A549 (cell line): Measurements from ENCODE around the gene SLC26A1. TPM values are rescaled to one million over a fixed set of nuclear protein-coding genes. Genes with fewer than 3 reads are reported as not detected.

Experiments used
- ATAC-seq, 2 experiments: fragments of 200-7000 bp in 1 of 2; fragments of >200 bp in 1 of 2; cut with Nextera tagmentation in 1 of 2; cut with Tn5 transposase in 1 of 2; 3 replicates each; pipeline versions ENCODE4 v1.8.0 to v1.9.1; 2018 to 2020; ENCODE audit warnings: mild to moderate bottlenecking in 1 of 2, moderate library complexity in 1 of 2
- CTCF ChIA-PET: fragments of 300-600 bp; sonication (Branson Sonifier 250); formaldehyde crosslinking; extraction: SDS; loops from one replicate; lab custom pipeline; 2021; ENCODE audit warnings: antibody characterized with exemption, inconsistent platforms; lab: Yijun Ruan, JAX
- POLR2A ChIA-PET: fragments of 350-600 bp; formaldehyde crosslinking; extraction: SDS; loops from one replicate; lab custom pipeline; 2021; ENCODE audit warnings: antibody characterized with exemption, inconsistent platforms; lab: Yijun Ruan, JAX
- DNase-seq, 2 experiments: peaks; one replicate each; pipeline versions ENCODE4 v3.0.0 to v3.0.0-alpha.2; 2011 to 2016; ENCODE audit warnings: low read depth in 1 of 2, low spot score in 1 of 2
- FAIRE-seq: peaks from 2 replicates; lab custom pipeline; 2011; peaks lifted over from hg19 to GRCh38; lab: Jason Lieb, UNC
- H3K27ac ChIP-seq, 2 experiments: fragments of >200 bp; sonication (Bioruptor Twin); formaldehyde crosslinking; 3 replicates each; pipeline ENCODE4 v1.5.1; 2016 to 2017
- H3K4me1 ChIP-seq: fragments of >200 bp; sonication (Bioruptor Twin); formaldehyde crosslinking; 3 replicates; pipeline ENCODE4 v1.6.1; 2016
- H3K4me2 ChIP-seq: fragments of >200 bp; sonication (Bioruptor Twin); formaldehyde crosslinking; 3 replicates; pipeline ENCODE4 v1.6.1; 2016
- H3K4me3 ChIP-seq: fragments of >200 bp; sonication (Bioruptor Twin); formaldehyde crosslinking; 3 replicates; pipeline ENCODE4 v1.5.1; 2016
- H3K9me3 ChIP-seq: fragments of >200 bp; sonication (Bioruptor Twin); formaldehyde crosslinking; 3 replicates; pipeline ENCODE4 v1.6.1; 2016
- CBX8 ChIP-seq: fragments of 200-600 bp; sonication (generic); IDR thresholded peaks from 2 replicates; pipeline ENCODE4 v1.6.1; 2016
- CHD2 ChIP-seq: fragments of 150-350 bp; IDR thresholded peaks from 2 replicates; pipeline ENCODE4 v1.6.1; 2014; ENCODE audit warnings: low read length; ENCODE audit not compliant: partially characterized antibody
- CTCF ChIP-seq: fragments of >200 bp; sonication (Bioruptor Twin); formaldehyde crosslinking; IDR thresholded peaks from 3 replicates; pipeline ENCODE4 v1.5.1; 2016
- ELK1 ChIP-seq: fragments of 150-350 bp; IDR thresholded peaks from 2 replicates; pipeline ENCODE4 v1.6.1; 2014; ENCODE audit warnings: low read depth, mild to moderate bottlenecking, low read length
- HDAC2 ChIP-seq: fragments of 200-600 bp; sonication (generic); IDR thresholded peaks from 2 replicates; pipeline ENCODE4 v1.6.1; 2016
- HES2 ChIP-seq: fragments of >200 bp; sonication (Bioruptor Twin); formaldehyde crosslinking; IDR thresholded peaks from 2 replicates; pipeline ENCODE4 v1.6.1; 2016
- HEYL ChIP-seq: fragments of 250-450 bp; sonication (Bioruptor Pico); IDR thresholded peaks from 2 replicates; pipeline ENCODE4 v1.8.0; 2021; ENCODE audit warnings: mild to moderate bottlenecking, moderate library complexity
- HOXB13 ChIP-seq: fragments of 250-450 bp; sonication (Bioruptor Pico); IDR thresholded peaks from 2 replicates; pipeline ENCODE4 v1.5.0; 2020; ENCODE audit warnings: low read depth, mild to moderate bottlenecking, moderate library complexity
- HOXB5 ChIP-seq: fragments of 250-450 bp; sonication (Bioruptor Pico); IDR thresholded peaks from 2 replicates; pipeline ENCODE4 v1.5.0; 2020; ENCODE audit warnings: mild to moderate bottlenecking, moderate library complexity
- KDM1A ChIP-seq: fragments of 200-600 bp; sonication (generic); IDR thresholded peaks from 2 replicates; pipeline ENCODE4 v1.6.1; 2016; ENCODE audit warnings: low read depth, mild to moderate bottlenecking
- KDM5A ChIP-seq: fragments of 200-600 bp; sonication (generic); IDR thresholded peaks from 2 replicates; pipeline ENCODE4 v1.6.1; 2016; ENCODE audit warnings: antibody characterized with exemption, mild to moderate bottlenecking
- MAZ ChIP-seq: fragments of 150-350 bp; IDR thresholded peaks from 2 replicates; pipeline ENCODE4 v1.6.1; 2014; ENCODE audit warnings: antibody characterized with exemption, low read depth, low read length, borderline replicate concordance
- MYC ChIP-seq: IDR thresholded peaks from 2 replicates; pipeline ENCODE4 v1.6.1; 2012; ENCODE audit warnings: mild to moderate bottlenecking, inconsistent platforms, low read length, improper control_type of control experiment, borderline replicate concordance
- NPAS2 ChIP-seq: fragments of 250-450 bp; sonication (Bioruptor Pico); IDR thresholded peaks from 2 replicates; pipeline ENCODE4 v1.8.0; 2022; ENCODE audit warnings: mild to moderate bottlenecking, moderate library complexity, borderline replicate concordance
- PBX3 ChIP-seq: IDR thresholded peaks from 2 replicates; pipeline ENCODE4 v1.6.1; 2012
- REST ChIP-seq: fragments of 200-600 bp; sonication (generic); IDR thresholded peaks from 2 replicates; pipeline ENCODE4 v1.6.1; 2016; ENCODE audit warnings: antibody characterized with exemption, mild to moderate bottlenecking, moderate library complexity
- RFX5 ChIP-seq: fragments of 450-650 bp; IDR thresholded peaks from 2 replicates; pipeline ENCODE4 v1.7.1; 2014; ENCODE audit warnings: antibody characterized with exemption, mild to moderate bottlenecking, moderate library complexity
- SMC3 ChIP-seq: fragments of >200 bp; sonication (Bioruptor Twin); formaldehyde crosslinking; IDR thresholded peaks from 3 replicates; pipeline ENCODE4 v1.6.1; 2018; ENCODE audit warnings: inconsistent platforms
- SREBF2 ChIP-seq: fragments of 450-650 bp; IDR thresholded peaks from 2 replicates; pipeline ENCODE4 v1.6.1; 2014; ENCODE audit warnings: mild to moderate bottlenecking, moderate library complexity
- TP53 ChIP-seq: fragments of 250-450 bp; sonication (Bioruptor Pico); IDR thresholded peaks from 2 replicates; pipeline ENCODE4 v1.5.0; 2021; ENCODE audit warnings: mild to moderate bottlenecking, moderate library complexity
- USF2 ChIP-seq: fragments of 450-650 bp; IDR thresholded peaks from 2 replicates; pipeline ENCODE4 v1.6.1; 2014; ENCODE audit warnings: antibody characterized with exemption
- ZC3H11A ChIP-seq: fragments of 450-650 bp; IDR thresholded peaks from 2 replicates; pipeline ENCODE4 v1.6.1; 2014; ENCODE audit warnings: antibody characterized with exemption, mild to moderate bottlenecking
- ZFP36 ChIP-seq: fragments of 450-650 bp; IDR thresholded peaks from 2 replicates; pipeline ENCODE4 v1.6.1; 2014; ENCODE audit warnings: borderline replicate concordance; ENCODE audit not compliant: partially characterized antibody
- WGBS: methylation state at CpG from one replicate; pipeline ENCODE4 v1.1.6; 2017; ENCODE audit errors: missing lambda C conversion rate; 5-methylcytosine and 5-hydroxymethylcytosine counted together
- polyA plus RNA-seq, 4 experiments: library from polyadenylated mRNA; depleted of rRNA in 3 of 4; stranded (reverse); fragments of >200 nt; fragmentation: RNase III in 1 of 4; extraction: RNeasy Plus Mini Kit Qiagen cat#74134 plus additional on column Dnase treatment in 1 of 4; gene quantifications; 2 replicates in 3 of 4; 3 replicates in 1 of 4; pipeline ENCODE4 v1.2.3, GENCODE V29; 2011 to 2017

SLC26A1 gene
- polyA plus RNA-seq, 2 of the 4 experiments (the other 2 are of a cell fraction): 0.23 to 0.61 TPM

GRCh38 chr4:960636-961350 is 32.4 kb downstream of the SLC26A1 start:
- H3K9me3 ChIP-seq: no peaks in the 10 kb centered on the region
- FAIRE-seq (no peak), DNase-seq (no peak), ATAC-seq (no peak)
- H3K27ac ChIP-seq: no peak overlapping the region
- no peak for TF ChIP-seq ELK1
- no peak for TF ChIP-seq PBX3
- no peak for TF ChIP-seq MAZ
- no peak for TF ChIP-seq MYC
- TF ChIP-seq HOXB5 (CRISPR knock-in tag): no peak
- TF ChIP-seq USF2: no peak
- no peak for TF ChIP-seq CTCF
- CTCF ChIA-PET: no interaction called here
- WGBS: 81% methylated on average over 6 of the region's 35 CpGs
- H3K4me3 ChIP-seq: no peak overlapping the region
- POLR2A ChIA-PET: no interaction called here
- H3K4me1 ChIP-seq: no peaks in the 10 kb centered on the region
- H3K4me2 ChIP-seq: no peak overlapping the region

GRCh38 chr4:960140-960635 is 33.0 kb downstream of the SLC26A1 start:
- ChIA-PET CTCF (no interaction called here), POLR2A (no interaction called here)
- Histone ChIP-seq H3K27ac (no peak overlapping the region), H3K9me3 (no peaks in the 10 kb centered on the region), H3K4me1 (no peaks in the 10 kb centered on the region), H3K4me3 (no peak overlapping the region), H3K4me2 (no peak overlapping the region)
- TF ChIP-seq NPAS2 (CRISPR knock-in tag): no peak
- TF ChIP-seq CBX8: no peak
- no peak for TF ChIP-seq HDAC2
- TF ChIP-seq SMC3: no peak
- TF ChIP-seq CHD2: no peak
- TF ChIP-seq KDM5A: no peak
- WGBS: 76% methylated on average over 5 of the region's 16 CpGs
- DNase-seq (no peak), FAIRE-seq (no peak), ATAC-seq (peak in 1 of 2 experiments; percentile 8; a peak in 1 of 6 replicates)

GRCh38 chr4:959338-960139 is 33.7 kb downstream of the SLC26A1 start:
- ATAC-seq (no peak; a peak in 1 of 6 replicates), DNase-seq (no peak), FAIRE-seq (no peak)
- H3K4me2 ChIP-seq: no peak overlapping the region
- H3K9me3 ChIP-seq: no peaks in the 10 kb centered on the region
- 90% methylated on average over 13 of the region's 24 CpGs for WGBS
- no peak overlapping the region for H3K27ac ChIP-seq
- no peaks in the 10 kb centered on the region for H3K4me1 ChIP-seq
- CTCF ChIA-PET: interaction anchor here (0.6 kb wide), 1 partner anchor 18 kb away, joined by 4 read pairs; no protein-coding TSS in a partner anchor
- POLR2A ChIA-PET: no interaction called here
- no peak overlapping the region for H3K4me3 ChIP-seq
- TF ChIP-seq KDM1A (no peak), HEYL (CRISPR knock-in tag) (no peak), REST (no peak), ZFP36 (no peak), RFX5 (no peak), TP53 (CRISPR knock-in tag) (no peak), HOXB13 (no peak), ZC3H11A (no peak), SREBF2 (no peak), HES2 (no peak), HDAC2 (no peak)
